Activated CD8-positive, alpha-beta memory T cell treated with anti-CD3 and anti-CD28 coated beads, Interleukin-2, amount 50 U/mL, for 4 hours (primary cell): Measurements from ENCODE around the gene EYA2.
"Not testable (repeated sequence)": the region's sequence is repeated elsewhere in the genome, so short reads cannot be mapped to it uniquely, and the experiment has no call there.

Experiments
- DNase-seq: peaks from one replicate; pipeline ENCODE4 v3.0.0-alpha.2; 2020

Gene EYA2

DNA sequence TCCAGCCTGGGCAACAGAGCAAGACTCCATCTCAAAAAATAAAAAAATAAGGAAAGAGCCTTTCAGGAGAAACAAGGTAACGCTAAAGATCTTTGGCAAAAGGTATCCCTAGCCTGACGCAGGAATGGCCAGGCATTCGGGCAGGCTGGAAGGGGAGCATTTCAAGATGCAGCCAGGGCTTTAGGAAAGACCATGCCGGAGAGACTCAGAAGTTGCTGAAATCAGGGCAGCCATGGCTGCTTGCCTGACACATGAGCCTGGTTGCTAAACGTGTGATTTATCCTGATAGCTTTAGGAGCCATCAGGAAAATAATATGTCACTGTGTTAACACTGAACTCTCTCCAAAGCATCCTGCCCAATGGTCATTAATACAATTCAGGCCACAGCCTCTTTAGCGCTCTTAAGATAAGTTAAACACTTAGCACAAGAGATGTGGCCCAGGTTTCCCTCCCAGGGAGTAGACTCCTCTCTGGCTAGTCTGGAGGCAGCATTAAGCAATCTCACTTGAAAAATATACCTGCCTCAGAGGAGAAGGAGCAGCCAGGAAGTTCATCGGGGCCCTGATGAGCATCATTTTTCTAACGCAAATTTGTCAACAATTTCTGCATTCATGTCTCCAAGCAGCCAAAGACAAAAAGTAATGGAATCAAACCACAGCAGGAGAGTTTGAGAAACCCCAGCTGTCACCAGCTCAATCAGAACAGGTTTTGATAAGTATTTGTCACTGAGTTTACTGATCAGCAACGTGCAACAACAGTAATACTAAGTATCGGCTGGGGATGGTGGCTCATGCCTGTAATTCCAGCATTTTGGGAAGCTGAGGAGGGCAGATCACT, 261.9 kb downstream of the EYA2 start:
- no peak for DNase-seq

DNA sequence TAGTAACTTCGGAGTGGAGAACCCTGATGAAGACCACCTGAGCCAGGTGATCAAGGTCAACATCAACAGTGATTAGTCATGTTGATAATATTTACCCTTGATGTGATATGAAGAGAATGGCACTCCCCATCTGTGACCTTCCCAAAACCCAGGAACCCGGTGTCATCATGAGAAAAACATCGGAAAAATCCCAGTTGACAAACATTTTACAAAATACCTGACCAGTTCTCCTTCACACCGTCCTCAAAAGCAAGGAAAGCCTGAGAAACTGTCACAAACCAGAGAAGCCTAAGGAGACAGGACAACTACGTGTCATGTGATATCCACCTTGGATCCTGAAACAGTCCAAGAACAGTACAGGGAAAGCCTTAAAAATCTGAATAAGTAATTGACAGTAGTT, 264.5 kb downstream of the EYA2 start:
- DNase-seq: no peak

DNA sequence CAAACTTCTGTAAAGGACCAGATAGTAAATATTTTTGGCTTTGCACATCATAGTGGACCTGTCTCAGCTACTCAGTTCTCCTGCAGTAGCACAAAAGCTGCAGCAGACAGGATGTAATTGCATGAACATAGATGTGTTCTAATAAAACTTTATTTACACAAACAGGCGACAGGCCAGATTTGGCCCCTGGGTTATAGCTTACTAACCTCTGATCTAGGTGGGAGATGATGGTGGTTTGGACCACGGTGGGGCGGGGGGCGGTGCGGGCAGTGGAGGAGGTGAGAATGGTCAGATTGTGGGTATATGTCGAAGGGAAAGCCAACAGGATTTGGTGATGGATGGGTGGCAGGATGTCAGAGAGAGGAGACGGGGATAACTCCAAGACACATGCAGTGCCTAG, 265.6 kb downstream of the EYA2 start:
- no peak for DNase-seq

DNA sequence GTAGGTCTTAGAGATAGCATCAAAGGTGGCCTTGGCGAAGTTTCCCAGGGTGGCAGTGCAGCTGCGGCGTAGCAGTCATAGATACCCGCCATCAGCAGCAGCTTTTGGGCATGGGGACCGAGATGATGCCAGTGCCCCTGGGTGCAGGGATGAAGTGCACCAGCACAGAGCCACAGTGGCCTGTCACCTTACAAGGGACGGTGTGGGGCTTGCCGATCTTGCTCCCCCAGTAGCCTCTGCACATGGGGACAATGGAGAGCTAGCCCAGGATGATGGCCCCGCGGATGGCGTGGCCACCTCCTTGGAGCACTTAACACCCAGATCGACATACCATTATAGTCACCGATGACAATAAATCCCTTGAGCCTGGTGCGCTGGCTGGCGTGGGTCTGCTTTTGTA, 266.3 kb downstream of the EYA2 start:
- no peak for DNase-seq

DNA sequence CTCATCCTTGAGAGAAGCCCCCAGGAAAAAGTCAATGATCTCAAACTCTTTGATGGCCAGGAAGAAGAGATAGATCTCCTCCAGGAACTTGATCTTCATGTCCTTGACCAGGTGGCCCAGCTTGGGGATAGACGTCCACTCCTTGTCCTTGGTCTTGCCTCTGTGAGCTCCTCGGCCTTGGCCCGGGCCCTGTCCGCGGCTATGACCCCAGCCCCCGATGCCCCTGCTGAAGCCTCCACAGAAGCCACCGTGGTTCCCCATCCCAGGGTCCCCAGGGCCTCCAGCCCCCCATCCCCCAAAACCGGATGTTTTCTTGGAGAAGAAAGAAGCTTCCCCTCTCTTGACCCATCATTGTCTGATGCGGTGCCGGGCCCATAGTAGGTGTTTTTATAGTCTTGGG, 266.8 kb downstream of the EYA2 start:
- DNase-seq: no peak

DNA sequence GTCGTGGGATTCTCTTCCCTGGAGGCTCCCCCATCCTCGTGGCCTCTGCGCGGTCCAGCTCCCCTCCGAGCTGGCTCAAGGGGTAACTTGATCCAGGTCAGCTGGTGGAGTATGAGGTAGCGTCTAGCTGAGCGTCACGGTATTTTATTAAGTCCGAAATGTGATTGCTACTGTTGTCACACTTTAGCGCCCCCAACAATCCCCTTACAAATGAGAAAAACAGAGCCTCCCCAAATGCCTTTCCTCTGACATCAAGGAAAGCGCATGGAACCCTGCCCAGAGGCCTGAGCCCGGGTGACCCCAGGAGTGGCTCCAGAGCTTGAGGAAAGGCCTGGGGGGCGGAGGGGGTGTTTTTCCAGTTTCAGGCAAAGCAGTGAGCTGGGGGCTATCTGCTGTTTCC, 269.5 kb downstream of the EYA2 start:
- DNase-seq: no peak

DNA sequence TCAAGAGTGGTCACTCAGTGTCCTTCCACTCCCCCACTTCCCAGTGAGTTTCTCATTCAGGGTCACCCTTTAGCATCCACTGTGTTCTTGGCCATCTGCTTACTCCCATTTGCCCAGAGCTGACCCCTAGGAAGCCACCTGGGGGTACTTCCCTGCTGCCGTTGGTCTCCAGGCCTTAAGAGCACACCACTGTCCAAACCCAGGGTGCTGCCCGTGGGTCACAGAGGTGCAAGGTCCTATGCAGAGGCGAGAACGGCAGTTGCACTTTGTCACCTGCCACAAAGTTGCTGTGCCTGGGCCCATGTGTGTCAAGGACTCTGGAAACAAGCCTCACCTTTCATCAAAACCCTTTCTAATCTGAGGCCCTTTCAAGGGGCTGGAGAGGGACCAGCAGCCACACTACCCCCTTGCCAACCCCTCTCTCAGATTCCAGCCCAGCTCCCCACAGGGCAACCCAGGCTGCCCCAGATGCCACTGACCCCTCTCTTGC, 270.8 kb downstream of the EYA2 start:
- no peak for DNase-seq

DNA sequence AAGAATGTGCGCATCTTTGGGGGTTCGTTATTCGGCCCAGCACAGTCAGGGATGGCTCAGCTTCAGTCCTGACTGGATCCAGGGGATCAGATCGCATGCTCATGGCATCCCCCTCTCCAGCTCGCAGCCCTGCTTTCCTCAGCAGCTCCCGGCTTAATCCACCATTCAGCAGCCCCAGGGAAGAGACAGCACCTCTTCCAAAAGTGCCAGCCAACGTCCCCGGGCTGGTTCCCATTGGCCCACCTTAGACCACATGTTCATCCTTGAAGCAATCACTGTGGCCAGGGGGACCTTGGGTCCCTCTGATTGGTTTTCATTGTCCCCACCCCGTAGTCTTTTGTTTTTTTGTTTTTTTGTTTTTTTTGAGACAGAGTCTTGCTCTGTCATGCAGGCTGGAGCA, 273.2 kb downstream of the EYA2 start:
- no peak for DNase-seq

DNA sequence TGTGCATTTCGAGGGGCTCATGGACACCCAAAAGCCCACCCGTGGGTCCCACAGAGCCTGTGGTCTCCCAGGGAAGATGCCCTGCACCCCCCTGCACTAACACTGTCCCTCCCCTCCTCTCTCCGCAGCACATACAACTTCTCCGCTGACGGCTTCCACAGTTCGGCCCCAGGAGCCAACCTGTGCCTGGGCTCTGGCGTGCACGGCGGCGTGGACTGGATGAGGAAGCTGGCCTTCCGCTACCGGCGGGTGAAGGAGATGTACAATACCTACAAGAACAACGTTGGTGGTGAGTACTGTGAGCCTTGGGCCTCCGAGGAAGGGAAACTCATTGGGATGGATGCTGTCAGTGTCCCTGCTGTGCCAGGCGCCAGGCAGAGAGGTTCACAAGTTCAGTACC, 277.9 kb downstream of the EYA2 start:
- DNase-seq: no peak

DNA sequence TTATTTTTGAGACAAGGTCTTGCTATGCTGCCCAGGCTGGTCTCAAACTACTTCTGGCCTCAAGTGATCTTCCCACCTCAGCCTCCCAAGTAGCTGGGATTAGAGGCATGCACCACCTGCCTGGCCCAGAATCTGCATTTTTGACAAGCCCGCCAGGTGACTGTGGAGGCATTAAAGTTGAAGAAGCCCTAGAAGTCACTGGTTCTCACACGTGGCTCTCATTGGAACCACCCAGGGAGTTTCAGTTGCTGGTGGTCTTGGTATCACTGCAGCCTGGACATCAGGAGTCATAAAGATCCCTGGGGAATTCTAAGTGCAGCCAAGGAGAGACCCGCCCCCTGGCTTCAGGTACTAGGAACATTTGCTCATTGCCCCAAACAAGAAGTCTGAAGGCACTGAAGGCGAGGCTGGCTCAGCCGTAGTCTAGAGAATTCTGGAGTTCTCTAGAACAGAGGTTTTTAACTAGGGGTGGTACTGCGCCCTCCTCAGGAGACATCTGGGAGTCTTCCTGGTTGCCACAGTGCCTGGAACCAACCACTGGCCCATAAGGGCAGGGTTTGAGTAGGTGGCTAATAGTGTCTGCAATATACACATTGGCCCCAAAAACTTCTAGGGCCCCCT, 279.1 kb downstream of the EYA2 start:
- DNase-seq: no peak

DNA sequence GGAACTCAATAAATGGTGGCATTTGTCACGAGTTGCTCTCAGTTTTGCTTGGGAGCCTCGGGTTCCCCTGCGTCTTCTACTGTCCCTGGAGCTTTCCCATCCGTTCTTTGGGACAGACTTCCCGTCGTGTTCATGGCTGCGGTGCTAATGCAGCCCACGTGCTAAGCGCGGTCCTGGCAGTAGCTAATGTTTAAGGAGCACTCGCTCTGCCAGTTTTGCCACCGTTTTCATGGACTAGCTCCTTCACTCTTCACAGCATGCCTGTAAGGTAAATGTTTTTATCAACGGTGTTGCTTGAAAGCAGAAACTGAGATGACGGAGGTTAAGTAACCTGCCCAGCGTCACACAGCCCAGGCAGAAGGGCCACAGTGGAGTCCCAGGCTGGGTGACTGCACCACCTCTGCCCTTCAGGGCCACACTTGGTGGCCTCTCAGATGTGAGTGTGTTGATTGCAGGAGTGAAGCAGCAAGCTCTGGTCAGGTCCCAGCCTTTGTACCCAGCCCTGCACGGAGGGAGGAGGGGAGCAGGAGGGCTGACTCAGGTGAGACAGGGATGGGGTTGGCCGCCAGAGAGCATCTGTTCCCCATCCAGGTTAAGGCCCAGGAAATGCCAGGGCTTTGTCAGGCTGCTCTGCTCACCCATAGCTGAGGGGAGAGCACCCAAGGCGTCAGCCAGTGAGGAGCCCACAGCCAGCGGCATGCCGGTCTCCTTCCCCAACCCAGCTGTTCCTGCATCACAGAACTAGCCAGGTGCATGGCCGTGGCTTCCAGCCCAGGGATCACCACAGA, 280.0 kb downstream of the EYA2 start:
- DNase-seq: no peak

DNA sequence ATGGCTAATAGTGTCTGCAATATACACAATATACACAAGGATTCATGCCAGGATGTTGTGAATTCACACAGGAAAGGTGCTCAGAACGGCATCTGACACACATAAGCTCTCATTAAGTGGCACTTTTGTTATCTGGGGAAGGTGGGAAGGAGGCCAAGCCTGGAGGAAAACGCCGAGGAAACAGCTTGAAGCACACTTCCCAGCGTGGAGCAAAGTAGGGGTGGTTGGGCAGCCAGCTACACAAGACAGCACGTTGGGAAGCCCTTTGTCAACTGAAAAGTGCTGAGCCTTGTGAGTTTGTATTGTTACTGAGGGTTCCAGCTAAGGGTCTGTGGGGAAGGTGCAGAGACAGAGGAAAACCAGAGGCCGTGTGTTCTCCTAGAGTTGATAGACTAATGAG, 280.9 kb downstream of the EYA2 start:
- no peak for DNase-seq

DNA sequence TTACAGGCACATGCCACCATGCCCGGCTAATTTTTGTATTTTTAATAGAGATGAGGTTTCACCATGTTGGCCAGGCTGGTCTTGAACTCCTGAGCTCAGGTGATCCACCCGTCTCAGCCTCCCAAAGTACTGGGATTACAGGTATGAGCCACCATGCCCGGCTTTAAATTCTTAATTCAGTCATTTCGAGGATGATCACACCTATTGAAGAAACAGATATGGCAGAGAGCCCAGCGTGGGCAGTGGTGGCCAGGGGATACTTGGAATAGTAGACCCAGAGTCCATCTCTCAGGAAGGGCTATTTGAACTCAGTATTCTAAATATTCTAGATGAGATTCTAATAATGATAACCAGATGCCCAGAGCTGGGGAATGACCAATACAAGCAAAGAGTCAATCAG, 281.6 kb downstream of the EYA2 start:
- not testable (repeated sequence) for DNase-seq

DNA sequence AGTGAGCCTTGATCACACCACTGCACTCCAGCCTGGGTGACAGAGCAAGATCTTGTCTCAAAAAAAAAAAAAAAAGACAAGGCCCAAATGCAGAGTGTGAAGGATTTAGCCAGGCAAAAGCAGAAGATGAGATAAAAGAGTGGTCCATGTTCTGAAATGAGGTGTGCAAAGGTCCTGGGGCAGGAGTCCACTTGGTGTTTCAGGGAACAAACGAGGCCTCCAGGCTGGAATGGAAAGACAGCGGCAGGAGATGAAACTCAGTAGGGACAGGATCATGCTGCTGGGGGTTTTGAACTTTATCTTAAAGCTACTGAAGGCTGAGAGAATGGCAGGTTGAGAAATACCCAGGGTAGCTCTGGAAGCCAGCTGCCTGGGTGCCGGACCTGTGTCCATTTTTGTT, 283.6 kb downstream of the EYA2 start:
- DNase-seq: no peak

DNA sequence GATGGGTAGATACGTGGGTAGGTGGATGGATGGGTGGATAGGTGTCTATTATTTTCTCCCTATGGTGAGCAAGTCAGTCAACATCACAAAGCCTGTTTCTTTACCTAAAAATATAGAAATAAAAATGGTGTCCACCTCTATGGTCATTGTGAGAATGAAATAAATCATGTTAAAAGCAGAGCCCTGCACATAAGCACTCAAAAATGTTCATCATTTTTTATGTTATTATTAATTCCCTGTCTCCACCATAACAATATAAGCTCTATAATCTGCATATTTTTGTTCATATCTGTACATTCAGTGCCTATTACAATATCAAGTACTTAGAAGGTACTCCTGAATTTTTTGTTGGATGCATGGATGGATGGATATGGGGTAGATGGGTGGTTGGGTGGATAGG, 284.2 kb downstream of the EYA2 start:
- no peak for DNase-seq

DNA sequence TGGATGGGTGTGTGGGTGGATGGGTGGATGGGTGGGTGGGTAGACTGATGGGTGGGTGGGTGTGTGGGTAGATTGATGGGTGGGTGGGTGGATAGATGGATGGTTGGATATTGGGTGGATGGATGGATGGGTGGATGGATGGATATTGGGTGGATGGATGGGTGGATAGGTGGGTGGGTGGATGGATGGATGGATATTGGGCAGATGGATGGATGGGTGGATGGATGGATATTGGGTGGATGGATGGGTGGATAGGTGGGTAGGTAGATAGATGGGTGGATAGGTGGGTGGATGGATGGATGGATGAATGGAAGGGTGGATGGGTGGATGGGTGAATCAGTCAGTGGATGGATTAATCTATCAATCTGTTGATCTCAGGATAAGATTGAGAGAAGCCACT, 284.6 kb downstream of the EYA2 start:
- DNase-seq: no peak

DNA sequence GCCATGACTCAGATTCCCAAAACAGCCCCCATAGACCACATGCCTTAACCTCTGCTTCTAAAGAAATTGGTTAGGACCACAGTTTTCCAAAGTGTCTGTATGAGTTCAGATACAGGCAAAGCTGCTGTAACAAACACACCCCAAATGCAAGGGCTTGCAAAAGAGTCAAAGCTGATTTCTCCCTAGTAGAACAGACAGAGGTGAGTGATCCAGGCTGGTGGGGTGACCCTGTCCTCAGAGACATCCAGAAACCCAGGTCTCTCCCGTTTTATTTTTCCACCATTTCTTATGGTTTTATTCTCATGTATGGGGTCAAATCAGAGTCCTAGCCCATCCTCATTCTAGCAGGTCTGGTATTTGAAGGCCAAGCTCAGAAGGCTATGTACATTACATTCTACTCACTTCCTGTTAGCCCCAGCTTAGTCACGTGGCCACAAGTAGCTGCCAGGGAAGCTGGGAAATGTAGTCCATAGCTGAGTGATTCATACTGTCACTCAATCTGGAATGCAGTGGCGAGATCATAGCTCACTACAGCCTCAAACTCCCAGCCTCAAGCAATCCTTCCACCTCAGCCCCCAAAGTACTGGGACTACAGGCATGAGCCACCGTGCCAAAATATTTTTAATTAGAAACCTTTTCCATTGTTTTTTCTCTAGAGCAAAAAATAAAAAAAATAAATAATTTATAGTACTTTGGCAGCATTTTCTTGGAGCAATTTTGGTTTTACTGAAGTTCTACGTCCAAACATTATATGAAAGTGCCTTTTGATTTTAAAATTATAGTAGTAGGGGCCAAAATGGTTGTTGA, 286.6 kb downstream of the EYA2 start:
- no peak for DNase-seq

DNA sequence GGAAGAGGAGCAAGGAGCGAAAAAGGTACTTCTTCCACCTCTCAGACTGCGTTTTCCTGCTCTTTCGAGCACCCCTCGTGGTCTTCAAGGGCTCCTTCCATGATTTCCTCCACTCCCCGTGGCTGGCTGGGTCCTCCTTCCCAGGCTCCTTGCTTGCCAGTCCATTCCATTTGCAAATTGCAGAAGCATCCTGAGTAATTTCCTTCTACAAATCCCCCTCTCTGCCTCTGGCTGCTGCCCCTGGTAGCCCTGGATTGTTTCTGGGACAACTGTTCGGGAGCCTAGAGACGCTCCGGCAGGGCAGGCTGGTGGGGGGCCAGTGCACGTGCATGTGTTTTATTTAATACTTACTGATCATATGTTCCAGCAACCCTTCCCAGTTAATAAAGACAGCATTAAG, 288.7 kb downstream of the EYA2 start:
- no peak for DNase-seq

DNA sequence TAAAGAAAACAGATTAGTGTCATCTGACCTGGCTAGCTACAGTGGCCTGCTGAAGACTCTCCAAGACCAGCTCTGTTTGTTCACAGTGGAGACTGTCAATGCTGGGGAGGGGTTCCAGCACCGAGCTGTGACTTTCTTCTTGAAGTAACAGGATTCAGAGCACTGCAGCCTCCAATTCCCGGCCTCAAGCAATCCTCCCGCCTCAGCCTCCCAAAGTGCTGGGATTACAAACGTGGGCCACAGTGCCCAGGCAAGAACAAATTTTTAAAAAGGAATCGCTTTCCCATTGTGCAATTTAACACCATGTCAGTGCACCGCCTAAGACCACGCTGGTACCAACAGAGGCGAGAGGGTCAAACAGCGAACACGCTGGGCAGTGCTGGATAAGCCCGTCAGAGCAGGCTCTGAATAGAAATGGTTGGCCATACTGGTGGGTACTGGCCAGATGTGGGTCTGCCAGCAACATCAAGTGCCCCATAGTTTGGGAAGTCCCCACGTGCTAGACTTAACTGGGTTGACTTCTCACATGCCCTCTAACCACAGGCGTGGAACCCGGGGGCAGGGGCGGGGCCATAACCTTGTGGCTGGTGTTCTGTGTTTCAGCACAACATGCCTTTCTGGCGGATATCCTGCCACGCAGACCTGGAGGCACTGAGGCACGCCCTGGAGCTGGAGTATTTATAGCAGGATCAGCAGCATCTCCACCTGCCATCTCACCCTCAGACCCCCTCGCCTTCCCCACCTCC, 293.0 kb downstream of the EYA2 start:
- DNase-seq: no peak

DNA sequence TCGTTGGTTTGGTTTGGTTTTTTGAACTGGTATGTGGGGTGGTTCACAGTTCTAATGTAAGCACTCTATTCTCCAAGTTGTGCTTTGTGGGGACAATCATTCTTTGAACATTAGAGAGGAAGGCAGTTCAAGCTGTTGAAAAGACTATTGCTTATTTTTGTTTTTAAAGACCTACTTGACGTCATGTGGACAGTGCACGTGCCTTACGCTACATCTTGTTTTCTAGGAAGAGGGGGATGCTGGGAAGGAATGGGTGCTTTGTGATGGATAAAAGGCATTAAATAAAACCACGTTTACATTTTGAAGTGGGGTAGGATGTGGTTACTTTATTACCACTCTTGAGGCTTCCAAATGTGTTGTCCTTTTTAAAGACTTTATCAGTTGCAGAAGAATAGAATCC, 293.9 kb downstream of the EYA2 start:
- DNase-seq: no peak

DNA sequence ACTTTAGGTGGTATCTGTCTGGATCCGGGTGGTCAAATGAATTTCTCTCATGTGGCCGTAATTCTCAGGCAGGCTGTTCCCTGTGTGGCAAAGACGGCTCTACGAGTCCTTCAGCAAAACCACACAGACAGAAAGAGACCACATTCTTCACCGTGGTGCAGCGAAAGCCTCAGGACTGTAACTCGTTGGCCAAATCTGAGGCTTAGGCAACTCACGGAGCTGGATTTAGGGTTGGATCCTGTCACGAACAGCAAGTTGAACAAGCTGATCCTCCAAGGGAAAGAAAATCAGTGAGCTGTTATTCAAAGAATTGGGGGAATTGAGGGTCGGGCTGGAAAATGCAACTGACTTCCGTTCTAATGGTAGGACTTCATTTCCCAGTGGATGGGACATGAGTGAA, 294.4 kb downstream of the EYA2 start:
- no peak for DNase-seq

DNA sequence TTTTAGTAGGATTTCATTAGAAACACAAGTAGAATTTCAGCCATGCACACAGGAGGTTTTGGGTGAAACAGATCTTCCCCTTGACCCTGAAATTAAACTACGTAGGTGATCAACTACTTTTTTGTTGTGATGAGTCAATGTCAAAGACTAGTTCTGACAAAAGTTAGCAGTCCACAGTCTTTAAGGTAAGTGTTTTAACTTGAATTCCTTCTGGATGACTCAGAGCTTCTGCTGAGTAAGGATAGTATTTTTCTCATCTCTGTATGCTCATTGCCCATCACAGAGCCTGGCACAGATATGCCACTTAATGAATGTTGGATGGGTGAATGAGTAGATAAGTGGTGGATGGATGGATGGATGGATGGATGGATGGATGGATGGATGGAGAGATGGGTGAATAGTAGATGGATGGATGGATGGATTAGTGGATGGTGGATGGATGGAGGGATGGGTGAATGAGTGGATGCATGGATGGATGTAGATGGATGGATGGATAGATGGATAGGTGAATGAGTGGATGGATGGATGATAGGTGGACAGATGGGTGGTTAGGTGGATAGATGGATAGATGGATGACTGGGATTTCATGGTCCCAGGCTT, 296.5 kb downstream of the EYA2 start:
- DNase-seq: no peak
